Measurements from ENCODE around the gene PANX2. TPM values are rescaled to one million over a fixed set of nuclear protein-coding genes. Genes with fewer than 3 reads are reported as not detected.
A peak's percentile ranks its signal among the peaks of the same experiment; 100 is the strongest.

Gene PANX2
- total RNA-seq, 1 donor from 2014 or later = 0.43 TPM

- DNase-seq (peak; percentile 89), ATAC-seq (ENCODE audit: poor library complexity) (peak; percentile 69)
- intact Hi-C loops (cut with DNase I) = no loop called here
These were observed 19.8 kb downstream of the PANX2 start for GRCh38 chr22:50190182-50190940.

GRCh38 chr22:50190941-50191741, 20.6 kb downstream of the PANX2 start:
- DNase-seq (peak; percentile 72), ATAC-seq (ENCODE audit: poor library complexity) (no peak)
- intact Hi-C loops (cut with DNase I) = no loop called here

GRCh38 chr22:50192436-50193204, 22.1 kb downstream of the PANX2 start:
- intact Hi-C loops (cut with DNase I) = no loop called here
- ATAC-seq (ENCODE audit: poor library complexity) = no peak
- DNase-seq = no peak

GRCh38 chr22:50193621-50194020, 23.1 kb downstream of the PANX2 start:
- DNase-seq (no peak), ATAC-seq (ENCODE audit: poor library complexity) (no peak)
- intact Hi-C loops (cut with DNase I) = no loop called here

- ATAC-seq (ENCODE audit: poor library complexity) (no peak), DNase-seq (no peak)
- intact Hi-C loops (cut with DNase I) = no loop called here
These were observed 23.7 kb downstream of the PANX2 start for GRCh38 chr22:50194037-50194805.

- no peak for ATAC-seq (ENCODE audit: poor library complexity)
- no peak for DNase-seq
- intact Hi-C loops (cut with DNase I) = no loop called here
These were observed 25.7 kb downstream of the PANX2 start for GRCh38 chr22:50196256-50196655.

- intact Hi-C loops (cut with DNase I) = no loop called here
- no peak for ATAC-seq (ENCODE audit: poor library complexity)
- DNase-seq = no peak
These were observed 26.7 kb downstream of the PANX2 start for GRCh38 chr22:50197000-50197800.

GRCh38 chr22:50197856-50198623, 27.5 kb downstream of the PANX2 start:
- intact Hi-C loops (cut with DNase I) = no loop called here
- no peak for DNase-seq

GRCh38 chr22:50198624-50199017, 28.1 kb downstream of the PANX2 start:
- ATAC-seq (ENCODE audit: poor library complexity) = no peak
- intact Hi-C loops (cut with DNase I) = no loop called here
- no peak for DNase-seq

More at GRCh38 chr22:50197856-50198623, 27.5 kb downstream of the PANX2 start:
- ATAC-seq (ENCODE audit: poor library complexity) = no peak

GRCh38 chr22:50199251-50199721, 28.8 kb downstream of the PANX2 start:
- DNase-seq (no peak), ATAC-seq (ENCODE audit: poor library complexity) (no peak)
- intact Hi-C loops (cut with DNase I) = no loop called here

GRCh38 chr22:50199829-50200460, 29.4 kb downstream of the PANX2 start:
- intact Hi-C loops (cut with DNase I) = no loop called here
- peak; percentile 2 for ATAC-seq (ENCODE audit: poor library complexity)

GRCh38 chr22:50200461-50201190, 30.1 kb downstream of the PANX2 start, which contains the start of gene SELENOO:
Gene SELENOO, plus strand, starts transcription at chr22:50201011. Its CDS starts 26 bp downstream, at chr22:50201037.
- peak; percentile 95 for DNase-seq
- intact Hi-C loops (cut with DNase I) = no loop called here

More at GRCh38 chr22:50199829-50200460, 29.4 kb downstream of the PANX2 start:
- no peak for DNase-seq

GRCh38 chr22:50201191-50202129, 30.9 kb downstream of the PANX2 start:
- ATAC-seq (ENCODE audit: poor library complexity) (peak; percentile 7), DNase-seq (no peak)
- intact Hi-C loops (cut with DNase I) = no loop called here

More at GRCh38 chr22:50200461-50201190, 30.1 kb downstream of the PANX2 start, which contains the start of gene SELENOO:
- peak; percentile 92 for ATAC-seq (ENCODE audit: poor library complexity)

- intact Hi-C loops (cut with DNase I) = no loop called here
- DNase-seq = no peak
- no peak for ATAC-seq (ENCODE audit: poor library complexity)
These were observed 31.7 kb downstream of the PANX2 start for GRCh38 chr22:50202130-50202666.

All from Right ventricle myocardium superior (tissue), 1 donor.